ENCODE results near the gene FAM174C.

The FAM174C gene

GRCh38 chr19:1312767-1313694, 37.7 kb downstream of the FAM174C start:
- TF ChIP-seq NFRKB (IDR thresholded peaks at IDR 0.05) (no peak), FOXM1 (IDR thresholded peaks at IDR 0.05; ENCODE audit: borderline replicate concordance) (no peak), SP1 (IDR thresholded peaks at IDR 0.05) (no peak)
- TF ChIP-seq, protein P1, sequence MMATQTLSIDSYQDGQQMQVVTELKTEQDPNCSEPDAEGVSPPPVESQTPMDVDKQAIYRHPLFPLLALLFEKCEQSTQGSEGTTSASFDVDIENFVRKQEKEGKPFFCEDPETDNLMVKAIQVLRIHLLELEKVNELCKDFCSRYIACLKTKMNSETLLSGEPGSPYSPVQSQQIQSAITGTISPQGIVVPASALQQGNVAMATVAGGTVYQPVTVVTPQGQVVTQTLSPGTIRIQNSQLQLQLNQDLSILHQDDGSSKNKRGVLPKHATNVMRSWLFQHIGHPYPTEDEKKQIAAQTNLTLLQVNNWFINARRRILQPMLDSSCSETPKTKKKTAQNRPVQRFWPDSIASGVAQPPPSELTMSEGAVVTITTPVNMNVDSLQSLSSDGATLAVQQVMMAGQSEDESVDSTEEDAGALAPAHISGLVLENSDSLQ (IDR thresholded peaks at IDR 0.05) = no peak
- DNase-seq (ENCODE audit: extremely low spot score) = no peak
- CTCF ChIA-PET = interaction anchor here (0.9 kb wide), 1 partner anchor 28 kb away, joined by 4 read pairs; no protein-coding TSS in a partner anchor
- POLR2A ChIA-PET = interaction anchor here (0.6 to 1.6 kb wide), 2 partner anchors 9 to 41 kb away, joined by 3 read pairs; no protein-coding TSS in a partner anchor

- no peak for DNase-seq (ENCODE audit: extremely low spot score)
- ChIA-PET CTCF (interaction anchor here (0.9 kb wide), 1 partner anchor 69 kb away, joined by 3 read pairs; the partner anchor contains the start of gene NDUFS7), POLR2A (interaction anchor here (1.2 to 1.6 kb wide), 2 partner anchors 10 to 45 kb away, joined by 3 to 6 read pairs; partner anchors contain the start of gene CIRBP)
- TF ChIP-seq L3MBTL2 (conservative IDR thresholded peaks at IDR 0.05) (no peak), HDGF (IDR thresholded peaks at IDR 0.05; ENCODE audit: borderline replicate concordance) (no peak), SP1 (IDR thresholded peaks at IDR 0.05) (no peak), FOXK2 (IDR thresholded peaks at IDR 0.05) (no peak), BHLHE40 (IDR thresholded peaks at IDR 0.05; ENCODE audit: borderline replicate concordance) (no peak), ARNT (IDR thresholded peaks at IDR 0.05) (no peak), SUZ12 (IDR thresholded peaks at IDR 0.05) (no peak), FOXM1 (IDR thresholded peaks at IDR 0.05; ENCODE audit: borderline replicate concordance) (no peak), ZNF384 (IDR thresholded peaks at IDR 0.05) (no peak), NFRKB (IDR thresholded peaks at IDR 0.05) (no peak), TARDBP (IDR thresholded peaks at IDR 0.05) (no peak), LEF1 (IDR thresholded peaks at IDR 0.05; ENCODE audit: borderline replicate concordance) (no peak)
- TF ChIP-seq, protein P1 (IDR thresholded peaks at IDR 0.05) = no peak
These were observed 38.6 kb downstream of the FAM174C start for GRCh38 chr19:1313695-1314613.

GRCh38 chr19:1315470-1316166, 40.3 kb downstream of the FAM174C start:
- POLR2A ChIA-PET = interaction anchor here (0.6 to 1.6 kb wide), 2 partner anchors 39 to 47 kb away, joined by 4 to 5 read pairs; a partner anchor contains a TSS
- no peak for TF ChIP-seq NFRKB (IDR thresholded peaks at IDR 0.05)
- TF ChIP-seq FOXM1 (IDR thresholded peaks at IDR 0.05; ENCODE audit: borderline replicate concordance) = peak; percentile 39; the same call in 1 of the 2 replicates
- peak; percentile 72 for DNase-seq (ENCODE audit: extremely low spot score)
- CTCF ChIA-PET = interaction anchor here (0.6 to 1.0 kb wide), 2 partner anchors 9 to 67 kb away, joined by 4 to 9 read pairs; no protein-coding TSS in a partner anchor

- CTCF ChIA-PET = interaction anchor here (1.0 kb wide), 1 partner anchor 66 kb away, joined by 9 read pairs; no protein-coding TSS in a partner anchor
- POLR2A ChIA-PET = interaction anchor here (1.6 kb wide), 1 partner anchor 38 kb away, joined by 5 read pairs; a partner anchor contains a TSS
- TF ChIP-seq ARNT (IDR thresholded peaks at IDR 0.05) (no peak), FOXA1 (IDR thresholded peaks at IDR 0.05) (no peak), TARDBP (IDR thresholded peaks at IDR 0.05) (no peak), HDGF (IDR thresholded peaks at IDR 0.05; ENCODE audit: borderline replicate concordance) (no peak), ZNF384 (IDR thresholded peaks at IDR 0.05) (no peak), FOXK2 (IDR thresholded peaks at IDR 0.05) (no peak), SUZ12 (IDR thresholded peaks at IDR 0.05) (no peak), BHLHE40 (IDR thresholded peaks at IDR 0.05; ENCODE audit: borderline replicate concordance) (no peak), FOXM1 (IDR thresholded peaks at IDR 0.05; ENCODE audit: borderline replicate concordance) (no peak), SP1 (IDR thresholded peaks at IDR 0.05) (no peak)
- TF ChIP-seq, protein P1 (IDR thresholded peaks at IDR 0.05) = no peak
- DNase-seq (ENCODE audit: extremely low spot score) = no peak
These were observed 41.1 kb downstream of the FAM174C start for GRCh38 chr19:1316466-1316865.

DNA sequence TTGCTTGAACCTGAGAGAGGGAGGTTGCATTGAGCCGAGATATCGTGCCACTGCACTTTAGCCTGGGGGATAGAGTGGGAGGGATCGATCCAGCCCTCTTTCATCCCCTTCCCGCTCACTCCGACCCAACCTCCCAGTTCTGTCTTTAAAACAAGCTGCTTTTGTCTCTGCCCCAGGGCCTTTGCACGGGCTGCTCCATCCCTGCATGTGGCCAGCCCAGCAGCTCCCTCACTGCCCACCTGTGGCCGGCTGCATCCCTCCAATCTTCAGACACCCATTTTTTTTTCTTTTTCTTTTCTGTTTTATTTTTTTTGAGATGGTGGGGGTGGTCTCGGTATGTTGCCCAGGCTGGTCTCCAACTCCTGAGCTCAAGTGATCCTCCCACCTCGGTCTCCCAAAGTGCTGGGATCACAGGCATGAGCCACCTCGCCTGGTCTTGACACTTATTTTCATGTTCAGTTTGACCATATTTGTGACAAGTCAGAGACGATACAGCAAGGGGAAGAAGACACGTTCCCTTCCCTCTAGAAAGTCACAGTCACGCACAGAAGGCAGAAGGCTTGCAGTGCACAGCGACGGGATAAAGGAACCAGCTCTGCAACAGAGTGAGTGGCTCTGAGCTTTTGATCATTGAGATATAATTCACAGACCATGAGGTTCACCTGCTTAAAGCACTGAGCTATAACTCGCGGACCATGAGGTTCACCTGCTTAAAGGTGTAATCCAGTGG, 42.1 kb downstream of the FAM174C start:
- no peak for DNase-seq (ENCODE audit: extremely low spot score)
- ChIA-PET CTCF (no interaction called here), POLR2A (interaction anchor here (0.6 to 2.0 kb wide), 3 partner anchors 14 to 48 kb away, joined by 3 to 5 read pairs (median 4); partner anchors contain the start of gene CIRBP)
- no peak for TF ChIP-seq ZNF384 (IDR thresholded peaks at IDR 0.05)
- no peak for TF ChIP-seq SP1 (IDR thresholded peaks at IDR 0.05)
- TF ChIP-seq LEF1 (IDR thresholded peaks at IDR 0.05; ENCODE audit: borderline replicate concordance) = no peak
- no peak for TF ChIP-seq FOXM1 (IDR thresholded peaks at IDR 0.05; ENCODE audit: borderline replicate concordance)
- TF ChIP-seq, protein P1 (IDR thresholded peaks at IDR 0.05) = no peak
- TF ChIP-seq CTBP1 (IDR thresholded peaks at IDR 0.05; ENCODE audit: borderline replicate concordance) = no peak
- no peak for TF ChIP-seq TARDBP (IDR thresholded peaks at IDR 0.05)
- TF ChIP-seq HDGF (IDR thresholded peaks at IDR 0.05; ENCODE audit: borderline replicate concordance) = no peak
- TF ChIP-seq ELF4 (IDR thresholded peaks at IDR 0.05) = no peak
- no peak for TF ChIP-seq L3MBTL2 (conservative IDR thresholded peaks at IDR 0.05)
- TF ChIP-seq BHLHE40 (IDR thresholded peaks at IDR 0.05; ENCODE audit: borderline replicate concordance) = no peak
